ENCODE data around the gene TMC1.

DNA sequence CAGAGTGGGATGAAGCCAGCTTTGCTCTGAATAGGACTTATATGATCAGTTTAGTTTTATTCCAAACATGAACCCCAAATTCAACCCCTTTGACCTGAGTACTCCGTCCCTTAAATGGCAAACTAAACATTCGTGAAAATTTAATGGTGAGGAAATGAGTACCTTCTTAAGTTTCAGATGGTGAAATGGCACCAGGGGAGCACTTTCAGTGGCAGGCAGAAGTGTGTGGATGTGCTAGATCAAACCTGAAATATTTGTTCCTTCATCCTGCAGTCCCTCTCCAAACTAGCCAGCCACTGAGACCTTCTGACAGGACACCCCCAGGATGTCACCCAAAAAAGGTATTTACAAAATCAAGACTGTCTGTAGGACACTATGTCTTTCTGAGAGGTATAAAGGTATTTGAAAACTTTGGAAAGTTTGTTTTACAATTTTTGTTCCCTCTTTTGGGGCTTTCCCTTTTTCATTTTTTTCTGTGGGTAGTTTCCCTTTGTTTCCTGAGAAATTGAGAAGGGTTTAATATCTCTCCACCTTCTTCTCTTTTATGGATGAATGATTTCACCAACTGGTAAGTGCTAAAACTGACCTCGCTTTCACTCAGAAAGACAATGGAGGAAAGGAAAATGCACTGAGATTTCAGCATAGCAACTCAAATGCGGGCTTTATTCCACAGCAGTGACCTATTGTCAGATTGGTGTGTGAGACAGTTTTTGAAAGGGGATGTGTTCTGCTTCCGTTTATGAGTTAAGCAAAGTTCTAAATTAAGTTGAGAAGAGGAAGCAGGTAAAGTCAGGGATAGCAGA lies 127.1 kb downstream of the TMC1 start:
- TF ChIP-seq CTCF (IDR thresholded peaks at IDR 0.05; ENCODE audit: low read length) (no peak), EZH2 (IDR thresholded peaks at IDR 0.05; ENCODE audit: borderline replicate concordance, low read length) (no peak)

Data from OCI-LY1 (cell line).